ENCODE measurements around the gene FABP7.

FABP7 gene

DNA sequence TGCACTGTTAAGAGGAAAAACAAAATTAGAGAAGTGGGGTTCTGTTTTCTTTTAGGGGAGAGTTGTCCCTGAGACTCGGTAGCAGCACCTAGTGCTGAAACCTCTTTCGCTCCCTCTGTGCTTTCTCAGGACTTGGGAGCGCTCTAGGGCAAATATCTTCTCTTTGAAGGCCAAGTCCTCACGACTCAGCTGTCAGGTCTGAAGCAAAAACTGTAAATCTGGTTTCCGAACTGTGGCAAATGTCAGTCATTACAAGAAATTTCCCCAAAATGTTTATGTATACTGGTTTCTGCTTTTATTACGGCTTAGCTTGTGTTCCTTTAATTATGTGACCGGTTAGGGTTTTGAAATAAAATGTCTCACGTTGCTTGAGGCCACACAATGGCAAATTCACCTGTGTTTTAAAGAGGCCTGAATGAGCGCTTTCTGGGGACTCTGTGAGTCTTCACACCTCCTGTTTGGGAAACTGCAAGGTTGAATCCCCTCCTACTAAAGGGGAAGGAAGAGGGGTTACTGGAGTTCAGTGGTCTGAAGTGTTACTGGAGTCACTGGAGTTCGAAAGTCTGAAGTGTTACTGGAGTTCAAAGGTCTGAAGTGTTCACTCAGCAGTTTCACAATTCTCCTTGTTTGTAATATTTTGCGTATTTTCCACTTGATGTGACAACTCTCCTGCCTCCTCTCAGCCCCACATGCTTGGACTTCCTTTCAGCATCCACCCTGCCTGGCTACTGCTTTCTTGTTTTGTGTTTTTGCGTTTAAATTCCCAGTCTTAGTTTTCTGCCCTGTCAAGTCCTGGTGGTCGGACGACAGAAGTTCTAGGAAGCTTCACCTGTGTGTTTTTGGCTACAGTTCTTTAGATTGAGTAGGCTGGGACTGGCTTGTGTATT lies 11.2 kb downstream of the FABP7 start:
- no CpG with 5 or more reads among the region's 14 CpGs for WGBS, 2 donors (ENCODE audit: extremely low coverage in 2 of 2, insufficient read length in 2 of 2, insufficient replicate concordance in 1 of 2)
- no peak for DNase-seq (ENCODE audit: low spot score)

DNA sequence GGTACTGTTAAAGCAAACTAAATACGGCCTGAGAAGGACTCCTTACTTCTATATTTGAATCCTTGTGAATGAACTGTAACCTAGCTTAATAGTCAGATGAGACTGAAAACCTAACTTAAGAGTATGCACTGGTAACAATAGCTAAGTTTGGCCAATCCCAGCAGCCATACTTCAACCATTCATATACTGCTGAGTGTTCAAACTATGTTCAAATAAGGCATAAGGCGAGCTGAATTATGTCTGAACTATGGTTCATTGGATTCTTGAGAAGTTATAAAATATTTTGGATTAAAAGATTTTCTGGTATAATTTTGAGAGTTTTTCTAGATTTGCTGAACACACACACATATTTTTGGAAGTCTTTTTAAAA lies 11.8 kb downstream of the FABP7 start:
- WGBS, 2 donors (ENCODE audit: extremely low coverage in 2 of 2, insufficient read length in 2 of 2, insufficient replicate concordance in 1 of 2), result no CpG with 5 or more reads among the region's 2 CpGs
- no peak overlapping the region for H3K27ac ChIP-seq (replicated peaks; ENCODE audit: low read length)
- peak overlapping the region; percentile 94 for H2AFZ ChIP-seq (ENCODE audit: low read length)
- H2BK15ac ChIP-seq (ENCODE audit: low read length), result no peak overlapping the region
- no peaks in the 10 kb centered on the region for H3K79me1 ChIP-seq (ENCODE audit: low read depth, low read length)
- H4K8ac ChIP-seq (ENCODE audit: low read depth, low read length), result no peak overlapping the region
- H3K9me3 ChIP-seq (replicated peaks in 1 of 2; ENCODE audit: control insufficient read depth in 2 of 2, insufficient read depth in 1 of 2, low read depth in 1 of 2, low read length in 2 of 2), result no peaks in the 10 kb centered on the region
- H3K27me3 ChIP-seq (ENCODE audit: control insufficient read depth in 3 of 3, insufficient read depth in 3 of 3, low read depth in 1 of 3, low read length in 3 of 3), result no peaks in the 10 kb centered on the region
- no peak overlapping the region for H4K91ac ChIP-seq (ENCODE audit: low read depth, low read length, poor library complexity)
- no peak overlapping the region for H3K23ac ChIP-seq (ENCODE audit: low read depth, low read length, poor library complexity)
- H3K4ac ChIP-seq (ENCODE audit: low read length), result no peak overlapping the region
- no peak overlapping the region for H2BK120ac ChIP-seq (ENCODE audit: low read depth, low read length)
- H3K4me2 ChIP-seq (ENCODE audit: insufficient read depth, low read length, poor library complexity, severe bottlenecking), result no peak overlapping the region
- H3K36me3 ChIP-seq (replicated peaks in 1 of 2; ENCODE audit: control insufficient read depth in 2 of 2, insufficient read depth in 2 of 2, low read length in 2 of 2), result no peaks in the 10 kb centered on the region
- H2AK5ac ChIP-seq (ENCODE audit: low read depth, low read length), result no peak overlapping the region
- no peak overlapping the region for H3K14ac ChIP-seq (ENCODE audit: low read length)
- DNase-seq (ENCODE audit: low spot score), result no peak
- H3K4me3 ChIP-seq (ENCODE audit: low read length in 2 of 2), result no peak overlapping the region
- no peak overlapping the region for H2BK5ac ChIP-seq (ENCODE audit: low read length)
- peaks cover 7 to 10% of the 10 kb centered on the region in 2 donors for H3K4me1 ChIP-seq (ENCODE audit: control insufficient read depth in 2 of 2, insufficient read depth in 1 of 2, low read depth in 1 of 2, low read length in 2 of 2)
- H3K18ac ChIP-seq (ENCODE audit: low read length), result no peak overlapping the region
- no peak overlapping the region for H2BK12ac ChIP-seq (ENCODE audit: low read length)
- no peak overlapping the region for H3K9ac ChIP-seq (ENCODE audit: low read depth, low read length, poor library complexity)

More for the DNA sequence above, 11.2 kb downstream of the FABP7 start:
- peak overlapping the region; percentile 94 for H2AFZ ChIP-seq (ENCODE audit: low read length)
- H2BK120ac ChIP-seq (ENCODE audit: low read depth, low read length), result no peak overlapping the region
- no peak overlapping the region for H3K18ac ChIP-seq (ENCODE audit: low read length)
- no peak overlapping the region for H2BK15ac ChIP-seq (ENCODE audit: low read length)
- H3K4me2 ChIP-seq (ENCODE audit: insufficient read depth, low read length, poor library complexity, severe bottlenecking), result peak overlapping the region; percentile 89
- no peaks in the 10 kb centered on the region for H3K27me3 ChIP-seq (ENCODE audit: control insufficient read depth in 3 of 3, insufficient read depth in 3 of 3, low read depth in 1 of 3, low read length in 3 of 3)
- H4K91ac ChIP-seq (ENCODE audit: low read depth, low read length, poor library complexity), result no peak overlapping the region
- H3K4me1 ChIP-seq (ENCODE audit: control insufficient read depth in 2 of 2, insufficient read depth in 1 of 2, low read depth in 1 of 2, low read length in 2 of 2), result peaks cover 8 to 15% of the 10 kb centered on the region in 2 donors
- peak overlapping the region in 1 of 2 donors; percentile 88 for H3K4me3 ChIP-seq (ENCODE audit: low read length in 2 of 2)
- no peak overlapping the region for H3K23ac ChIP-seq (ENCODE audit: low read depth, low read length, poor library complexity)
- no peak overlapping the region for H2BK5ac ChIP-seq (ENCODE audit: low read length)
- H2BK12ac ChIP-seq (ENCODE audit: low read length), result no peak overlapping the region
- H3K27ac ChIP-seq (replicated peaks; ENCODE audit: low read length), result no peak overlapping the region
- no peak overlapping the region for H4K8ac ChIP-seq (ENCODE audit: low read depth, low read length)
- H3K9ac ChIP-seq (ENCODE audit: low read depth, low read length, poor library complexity), result no peak overlapping the region
- no peak overlapping the region for H2AK5ac ChIP-seq (ENCODE audit: low read depth, low read length)
- no peak overlapping the region for H3K14ac ChIP-seq (ENCODE audit: low read length)
- H3K79me1 ChIP-seq (ENCODE audit: low read depth, low read length), result no peaks in the 10 kb centered on the region
- H3K4ac ChIP-seq (ENCODE audit: low read length), result no peak overlapping the region
- H3K36me3 ChIP-seq (replicated peaks in 1 of 2; ENCODE audit: control insufficient read depth in 2 of 2, insufficient read depth in 2 of 2, low read length in 2 of 2), result no peaks in the 10 kb centered on the region
- no peaks in the 10 kb centered on the region for H3K9me3 ChIP-seq (replicated peaks in 1 of 2; ENCODE audit: control insufficient read depth in 2 of 2, insufficient read depth in 1 of 2, low read depth in 1 of 2, low read length in 2 of 2)

DNA sequence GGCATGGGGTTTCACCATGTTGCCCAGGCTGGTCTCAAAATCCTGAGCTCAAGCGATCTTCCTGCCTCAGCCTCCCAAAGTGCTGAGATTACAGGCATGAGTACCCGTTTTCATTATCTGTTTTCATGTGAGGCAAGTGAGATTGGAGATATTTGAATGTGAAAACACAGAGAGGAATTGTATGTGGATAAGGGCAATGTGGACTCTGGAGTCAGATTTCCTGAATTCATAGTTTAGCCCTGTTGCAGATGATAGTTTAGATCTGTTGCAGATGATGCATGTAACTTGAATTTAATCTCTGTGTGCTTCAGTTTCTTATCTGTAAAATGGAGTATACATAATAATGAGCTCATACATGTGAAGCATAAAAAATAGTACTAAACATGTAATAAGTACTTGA lies 13.2 kb downstream of the FABP7 start:
- Histone ChIP-seq H2AK5ac (ENCODE audit: low read depth, low read length) (no peak overlapping the region), H3K36me3 (replicated peaks in 1 of 2; ENCODE audit: control insufficient read depth in 2 of 2, insufficient read depth in 2 of 2, low read length in 2 of 2) (no peaks in the 10 kb centered on the region), H3K23ac (ENCODE audit: low read depth, low read length, poor library complexity) (no peak overlapping the region), H3K4me2 (ENCODE audit: insufficient read depth, low read length, poor library complexity, severe bottlenecking) (no peak overlapping the region), H3K14ac (ENCODE audit: low read length) (no peak overlapping the region), H2BK12ac (ENCODE audit: low read length) (no peak overlapping the region), H3K27me3 (ENCODE audit: control insufficient read depth in 3 of 3, insufficient read depth in 3 of 3, low read depth in 1 of 3, low read length in 3 of 3) (no peaks in the 10 kb centered on the region), H2BK5ac (ENCODE audit: low read length) (no peak overlapping the region), H3K4ac (ENCODE audit: low read length) (no peak overlapping the region), H2BK120ac (ENCODE audit: low read depth, low read length) (no peak overlapping the region), H3K79me1 (ENCODE audit: low read depth, low read length) (no peaks in the 10 kb centered on the region), H4K91ac (ENCODE audit: low read depth, low read length, poor library complexity) (no peak overlapping the region), H2AFZ (ENCODE audit: low read length) (no peak overlapping the region), H3K4me1 (ENCODE audit: control insufficient read depth in 2 of 2, insufficient read depth in 1 of 2, low read depth in 1 of 2, low read length in 2 of 2) (peaks cover 7 to 8% of the 10 kb centered on the region in 2 donors), H3K18ac (ENCODE audit: low read length) (no peak overlapping the region), H3K9ac (ENCODE audit: low read depth, low read length, poor library complexity) (no peak overlapping the region), H4K8ac (ENCODE audit: low read depth, low read length) (no peak overlapping the region), H3K9me3 (replicated peaks in 1 of 2; ENCODE audit: control insufficient read depth in 2 of 2, insufficient read depth in 1 of 2, low read depth in 1 of 2, low read length in 2 of 2) (no peaks in the 10 kb centered on the region), H3K27ac (replicated peaks; ENCODE audit: low read length) (no peak overlapping the region), H3K4me3 (ENCODE audit: low read length in 2 of 2) (no peak overlapping the region), H2BK15ac (ENCODE audit: low read length) (no peak overlapping the region)
- WGBS, 2 donors (ENCODE audit: extremely low coverage in 2 of 2, insufficient read length in 2 of 2, insufficient replicate concordance in 1 of 2), result no CpG with 5 or more reads among the region's 2 CpGs
- DNase-seq (ENCODE audit: low spot score), result no peak

GRCh38 chr6:122797537-122797936 lies 18.0 kb downstream of the FABP7 start:
- H4K8ac ChIP-seq (ENCODE audit: low read depth, low read length), result no peak overlapping the region
- no peaks in the 10 kb centered on the region for H3K9me3 ChIP-seq (replicated peaks in 1 of 2; ENCODE audit: control insufficient read depth in 2 of 2, insufficient read depth in 1 of 2, low read depth in 1 of 2, low read length in 2 of 2)
- no peak overlapping the region for H2BK120ac ChIP-seq (ENCODE audit: low read depth, low read length)
- no peak overlapping the region for H2BK12ac ChIP-seq (ENCODE audit: low read length)
- no peak overlapping the region for H2BK15ac ChIP-seq (ENCODE audit: low read length)
- no peak overlapping the region for H3K14ac ChIP-seq (ENCODE audit: low read length)
- H3K4me1 ChIP-seq (ENCODE audit: control insufficient read depth in 2 of 2, insufficient read depth in 1 of 2, low read depth in 1 of 2, low read length in 2 of 2), result peaks cover 0 to 2% of the 10 kb centered on the region in 2 donors
- no peak overlapping the region for H4K91ac ChIP-seq (ENCODE audit: low read depth, low read length, poor library complexity)
- H3K23ac ChIP-seq (ENCODE audit: low read depth, low read length, poor library complexity), result no peak overlapping the region
- no peaks in the 10 kb centered on the region for H3K27me3 ChIP-seq (ENCODE audit: control insufficient read depth in 3 of 3, insufficient read depth in 3 of 3, low read depth in 1 of 3, low read length in 3 of 3)
- H3K27ac ChIP-seq (replicated peaks; ENCODE audit: low read length), result no peak overlapping the region
- H3K4ac ChIP-seq (ENCODE audit: low read length), result no peak overlapping the region
- no peak overlapping the region for H3K18ac ChIP-seq (ENCODE audit: low read length)
- H3K9ac ChIP-seq (ENCODE audit: low read depth, low read length, poor library complexity), result no peak overlapping the region
- H3K4me2 ChIP-seq (ENCODE audit: insufficient read depth, low read length, poor library complexity, severe bottlenecking), result no peak overlapping the region
- H3K79me1 ChIP-seq (ENCODE audit: low read depth, low read length), result no peaks in the 10 kb centered on the region
- no peak overlapping the region for H2BK5ac ChIP-seq (ENCODE audit: low read length)
- no peak overlapping the region for H2AK5ac ChIP-seq (ENCODE audit: low read depth, low read length)
- no peak overlapping the region for H2AFZ ChIP-seq (ENCODE audit: low read length)
- DNase-seq (ENCODE audit: low spot score), result no peak
- H3K36me3 ChIP-seq (replicated peaks in 1 of 2; ENCODE audit: control insufficient read depth in 2 of 2, insufficient read depth in 2 of 2, low read length in 2 of 2), result no peaks in the 10 kb centered on the region
- no peak overlapping the region for H3K4me3 ChIP-seq (ENCODE audit: low read length in 2 of 2)
- WGBS, 2 donors (ENCODE audit: extremely low coverage in 2 of 2, insufficient read length in 2 of 2, insufficient replicate concordance in 1 of 2), result no CpG with 5 or more reads among the region's 3 CpGs

All from neuronal stem cell (in vitro differentiated cells).